GM12892 (cell line): Measurements from ENCODE around the gene GRIN1.

Experiments used
- DNase-seq: peaks from one replicate; pipeline ENCODE4 v3.0.0; 2011; ENCODE audit not compliant: insufficient read length
- FAIRE-seq: peaks from 2 replicates; lab custom pipeline; 2011; peaks lifted over from hg19 to GRCh38; lab: Jason Lieb, UNC
- POLR2A ChIP-seq: IDR thresholded peaks from 2 replicates; pipeline ENCODE4 v1.6.1; 2011; ENCODE audit warnings: low read depth, low read length, control low read depth
- POLR2AphosphoS5 ChIP-seq: IDR thresholded peaks from 2 replicates; pipeline ENCODE4 v1.6.1; 2011; ENCODE audit warnings: low read depth, low read length, control low read depth
- TAF1 ChIP-seq: IDR thresholded peaks from 2 replicates; pipeline ENCODE4 v1.6.1; 2011; ENCODE audit warnings: low read depth, mild to moderate bottlenecking, control low read depth, low read length, borderline replicate concordance

GRIN1 gene

DNA sequence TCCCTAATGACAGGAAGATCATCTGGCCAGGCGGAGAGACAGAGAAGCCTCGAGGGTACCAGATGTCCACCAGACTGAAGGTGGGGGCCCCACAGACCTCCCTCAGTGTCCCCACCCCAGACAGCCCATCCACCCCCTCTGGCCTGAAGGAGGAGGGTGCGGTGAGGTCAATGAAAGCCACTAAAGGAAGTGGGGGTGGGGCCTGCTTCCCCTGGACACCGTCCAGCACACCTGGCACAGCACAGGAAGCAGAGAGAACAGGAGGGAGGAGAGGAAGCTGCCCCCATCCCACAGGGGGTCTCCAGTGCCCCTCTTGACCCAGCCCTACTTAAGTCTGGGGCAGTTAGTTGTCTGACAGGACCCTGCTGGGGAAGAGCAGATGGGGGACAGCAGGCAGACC lies 19.7 kb downstream of the GRIN1 start:
- TF ChIP-seq POLR2AphosphoS5 (no peak), TAF1 (no peak), POLR2A (no peak)
- no peak for DNase-seq
- FAIRE-seq = no peak

DNA sequence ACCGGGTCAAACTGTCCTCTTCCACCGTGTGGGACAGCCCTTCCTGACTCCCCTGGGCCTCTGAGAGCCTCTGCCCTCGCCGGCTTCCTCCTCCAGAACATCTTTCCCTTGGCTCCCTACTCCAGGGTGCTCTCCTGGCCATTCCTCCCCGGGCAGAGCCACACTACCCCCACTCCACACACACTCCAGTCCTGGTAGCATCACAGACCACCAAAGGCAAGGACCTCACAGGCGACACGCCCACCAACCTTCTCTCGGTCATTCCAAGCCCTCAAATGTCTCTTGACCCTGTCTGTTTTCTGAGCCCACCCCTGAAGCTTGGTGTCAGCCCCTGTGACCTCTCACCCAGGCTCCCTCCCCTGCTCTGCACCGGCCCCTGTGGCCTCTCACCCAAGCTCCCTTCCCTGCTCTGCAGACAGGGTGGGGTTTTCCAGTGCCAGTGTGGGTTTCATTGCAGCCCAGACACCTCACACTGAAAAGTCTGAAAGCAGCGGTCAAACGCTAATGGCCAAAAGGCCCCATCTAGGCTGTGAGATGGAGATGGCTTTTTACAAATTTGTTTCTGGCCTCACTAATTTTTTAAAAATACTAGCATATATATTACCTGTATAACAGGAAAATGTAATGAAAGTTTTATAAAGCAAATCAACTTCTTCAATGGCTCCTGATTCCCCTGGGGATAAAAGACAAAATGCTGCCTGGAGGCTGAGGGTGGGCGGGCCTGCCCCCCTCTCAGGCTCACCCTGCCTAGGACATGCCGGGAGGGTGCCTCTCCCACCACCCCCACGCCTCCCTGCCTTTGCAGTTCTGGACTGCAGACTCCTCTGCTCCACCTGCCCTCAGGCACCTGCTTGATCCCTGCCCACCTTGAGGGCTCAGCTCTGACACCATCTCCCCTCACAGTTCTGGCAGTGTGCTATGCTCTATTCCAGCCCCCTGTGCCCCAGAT lies 20.4 kb downstream of the GRIN1 start:
- TF ChIP-seq POLR2A (no peak), TAF1 (no peak), POLR2AphosphoS5 (no peak)
- peak; percentile 87 for FAIRE-seq
- DNase-seq = no peak

DNA sequence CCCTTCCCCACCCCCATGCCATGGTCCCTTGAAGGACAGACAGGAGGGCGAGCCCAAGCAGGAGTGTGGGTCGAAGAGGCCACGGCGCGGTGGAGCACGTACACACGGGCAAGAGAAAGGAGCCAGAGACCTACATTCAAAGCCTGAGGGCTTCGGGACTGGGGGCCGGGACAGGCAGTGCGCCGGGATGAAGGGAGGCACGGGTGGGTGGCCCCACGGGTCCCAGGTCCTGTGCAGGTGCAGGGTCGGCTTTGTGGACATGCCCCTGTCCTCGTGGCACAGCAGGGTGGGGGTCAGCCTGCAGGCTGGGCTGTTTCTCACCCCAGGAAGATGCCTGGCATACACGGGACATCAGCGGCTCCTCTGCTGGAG lies 21.1 kb downstream of the GRIN1 start:
- no peak for TF ChIP-seq TAF1
- TF ChIP-seq POLR2AphosphoS5 = no peak
- TF ChIP-seq POLR2A = no peak
- FAIRE-seq (no peak), DNase-seq (no peak)

DNA sequence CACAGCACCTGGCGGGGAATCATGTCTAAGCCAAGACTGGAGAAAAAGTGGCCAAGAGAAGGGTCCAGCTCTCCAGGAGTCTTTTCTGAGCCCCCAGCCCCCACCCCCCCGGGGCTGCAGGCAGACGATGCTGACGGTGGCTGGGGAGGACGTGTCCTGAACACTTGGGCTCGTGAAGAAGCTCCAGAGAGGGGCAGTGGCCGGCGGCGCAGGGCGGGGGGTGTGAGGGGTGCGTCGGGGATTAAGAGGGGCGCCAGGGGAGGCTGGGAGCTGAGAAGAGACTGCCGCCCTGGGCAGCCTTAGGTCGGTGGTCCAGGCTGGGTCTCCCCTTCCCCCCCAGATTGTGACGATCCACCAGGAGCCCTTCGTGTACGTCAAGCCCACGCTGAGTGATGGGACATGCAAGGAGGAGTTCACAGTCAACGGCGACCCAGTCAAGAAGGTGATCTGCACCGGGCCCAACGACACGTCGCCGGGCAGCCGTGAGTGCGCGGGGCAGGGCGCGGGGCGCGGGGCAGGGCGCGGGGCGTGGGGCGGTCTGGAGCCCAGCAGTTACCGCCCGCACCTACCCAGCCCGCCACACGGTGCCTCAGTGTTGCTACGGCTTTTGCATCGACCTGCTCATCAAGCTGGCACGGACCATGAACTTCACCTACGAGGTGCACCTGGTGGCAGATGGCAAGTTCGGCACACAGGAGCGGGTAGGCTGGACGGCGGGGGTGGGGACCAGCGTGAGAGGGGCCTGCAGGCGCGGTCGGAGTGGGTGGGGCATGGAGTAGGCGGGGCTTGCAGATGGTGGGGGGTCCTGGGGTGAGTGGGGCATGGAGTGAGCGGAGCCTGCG lies 22.0 kb downstream of the GRIN1 start:
- TF ChIP-seq POLR2A (no peak), TAF1 (no peak), POLR2AphosphoS5 (no peak)
- FAIRE-seq = no peak
- DNase-seq = no peak

DNA sequence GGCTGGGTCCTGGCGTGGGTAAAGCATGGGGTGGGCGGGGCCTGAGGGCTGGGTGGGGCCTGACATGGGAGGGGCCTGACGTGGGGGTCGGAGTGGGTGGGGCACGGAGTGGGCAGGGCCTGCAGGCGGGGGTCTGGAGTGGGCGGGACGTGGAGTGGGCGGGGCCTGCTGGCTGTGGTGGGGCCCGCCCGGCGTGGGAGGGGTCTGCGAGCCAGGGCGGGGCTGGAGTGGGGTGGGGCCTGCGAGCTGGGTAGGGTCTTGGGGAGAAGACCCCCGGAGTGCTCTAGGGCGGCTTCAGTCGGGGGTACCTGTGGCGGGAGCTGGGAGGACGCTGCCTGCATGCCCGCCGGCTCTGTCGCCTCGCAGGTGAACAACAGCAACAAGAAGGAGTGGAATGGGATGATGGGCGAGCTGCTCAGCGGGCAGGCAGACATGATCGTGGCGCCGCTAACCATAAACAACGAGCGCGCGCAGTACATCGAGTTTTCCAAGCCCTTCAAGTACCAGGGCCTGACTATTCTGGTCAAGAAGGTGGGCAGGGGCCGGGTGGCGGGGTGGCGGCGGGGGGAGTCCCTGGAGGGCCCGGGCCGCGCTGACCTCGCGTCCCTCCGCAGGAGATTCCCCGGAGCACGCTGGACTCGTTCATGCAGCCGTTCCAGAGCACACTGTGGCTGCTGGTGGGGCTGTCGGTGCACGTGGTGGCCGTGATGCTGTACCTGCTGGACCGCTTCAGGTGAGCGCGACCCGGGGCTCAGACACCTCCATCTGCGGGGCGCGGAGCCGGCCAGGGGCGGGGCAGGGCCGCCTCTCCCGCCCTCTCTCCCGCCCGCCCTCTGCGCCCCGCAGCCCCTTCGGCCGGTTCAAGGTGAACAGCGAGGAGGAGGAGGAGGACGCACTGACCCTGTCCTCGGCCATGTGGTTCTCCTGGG lies 22.9 kb downstream of the GRIN1 start:
- no peak for FAIRE-seq
- no peak for TF ChIP-seq POLR2A
- no peak for TF ChIP-seq POLR2AphosphoS5
- no peak for TF ChIP-seq TAF1
- no peak for DNase-seq

DNA sequence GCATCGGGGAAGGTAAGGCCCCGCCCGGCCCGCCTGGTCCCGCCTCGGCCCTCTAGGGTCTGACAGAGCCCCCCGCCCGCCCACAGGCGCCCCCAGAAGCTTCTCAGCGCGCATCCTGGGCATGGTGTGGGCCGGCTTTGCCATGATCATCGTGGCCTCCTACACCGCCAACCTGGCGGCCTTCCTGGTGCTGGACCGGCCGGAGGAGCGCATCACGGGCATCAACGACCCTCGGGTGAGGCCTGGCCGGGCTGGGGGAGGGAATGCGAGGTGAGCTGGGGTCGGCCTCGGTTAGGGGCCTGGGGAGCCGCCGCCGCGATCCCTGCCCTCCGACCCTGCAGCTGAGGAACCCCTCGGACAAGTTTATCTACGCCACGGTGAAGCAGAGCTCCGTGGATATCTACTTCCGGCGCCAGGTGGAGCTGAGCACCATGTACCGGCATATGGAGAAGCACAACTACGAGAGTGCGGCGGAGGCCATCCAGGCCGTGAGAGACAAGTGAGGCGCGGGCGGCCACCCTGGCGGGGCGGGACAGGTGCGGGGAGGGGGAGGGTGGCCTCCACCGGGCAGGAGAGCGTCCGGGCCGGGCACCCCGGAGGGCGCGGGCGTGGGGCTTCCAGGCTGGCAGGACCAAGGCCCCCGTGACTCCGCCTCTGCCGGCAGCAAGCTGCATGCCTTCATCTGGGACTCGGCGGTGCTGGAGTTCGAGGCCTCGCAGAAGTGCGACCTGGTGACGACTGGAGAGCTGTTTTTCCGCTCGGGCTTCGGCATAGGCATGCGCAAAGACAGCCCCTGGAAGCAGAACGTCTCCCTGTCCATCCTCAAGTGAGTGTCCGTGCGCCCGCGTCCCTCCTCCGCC lies 23.8 kb downstream of the GRIN1 start:
- no peak for DNase-seq
- TF ChIP-seq POLR2A (no peak), POLR2AphosphoS5 (no peak), TAF1 (no peak)
- FAIRE-seq = no peak

DNA sequence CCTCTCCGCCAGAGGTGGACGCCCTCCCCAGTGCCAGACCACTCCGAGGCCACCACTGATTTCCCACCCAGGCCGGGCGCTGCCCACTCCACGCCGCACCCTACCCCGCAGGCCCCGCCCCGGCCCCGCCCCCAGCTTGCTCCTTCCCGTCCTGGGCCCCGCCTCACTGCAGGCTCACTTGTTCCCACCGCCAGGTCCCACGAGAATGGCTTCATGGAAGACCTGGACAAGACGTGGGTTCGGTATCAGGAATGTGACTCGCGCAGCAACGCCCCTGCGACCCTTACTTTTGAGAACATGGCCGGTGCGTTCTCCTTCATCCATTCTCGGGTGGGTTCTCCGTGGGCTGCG lies 24.4 kb downstream of the GRIN1 start:
- TF ChIP-seq TAF1 (no peak), POLR2AphosphoS5 (no peak), POLR2A (no peak)
- FAIRE-seq (no peak), DNase-seq (no peak)

DNA sequence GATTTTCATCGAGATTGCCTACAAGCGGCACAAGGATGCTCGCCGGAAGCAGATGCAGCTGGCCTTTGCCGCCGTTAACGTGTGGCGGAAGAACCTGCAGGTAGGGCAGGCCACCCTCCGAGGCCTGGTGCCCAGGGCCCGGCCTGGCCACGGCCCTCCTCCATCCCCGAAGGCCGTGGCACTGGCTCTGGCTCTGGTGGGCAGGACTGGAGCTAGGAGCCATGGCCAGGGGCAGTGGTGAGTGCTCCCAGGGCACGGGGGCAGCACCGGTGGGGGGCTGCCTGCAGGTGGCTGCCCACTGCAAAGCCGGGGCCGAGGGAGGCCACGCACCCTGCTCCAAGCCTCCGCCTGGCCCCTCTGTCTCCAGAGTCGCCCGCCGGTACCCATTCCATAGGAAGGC lies 24.9 kb downstream of the GRIN1 start:
- FAIRE-seq (no peak), DNase-seq (no peak)
- TF ChIP-seq POLR2A (no peak), TAF1 (no peak), POLR2AphosphoS5 (no peak)

DNA sequence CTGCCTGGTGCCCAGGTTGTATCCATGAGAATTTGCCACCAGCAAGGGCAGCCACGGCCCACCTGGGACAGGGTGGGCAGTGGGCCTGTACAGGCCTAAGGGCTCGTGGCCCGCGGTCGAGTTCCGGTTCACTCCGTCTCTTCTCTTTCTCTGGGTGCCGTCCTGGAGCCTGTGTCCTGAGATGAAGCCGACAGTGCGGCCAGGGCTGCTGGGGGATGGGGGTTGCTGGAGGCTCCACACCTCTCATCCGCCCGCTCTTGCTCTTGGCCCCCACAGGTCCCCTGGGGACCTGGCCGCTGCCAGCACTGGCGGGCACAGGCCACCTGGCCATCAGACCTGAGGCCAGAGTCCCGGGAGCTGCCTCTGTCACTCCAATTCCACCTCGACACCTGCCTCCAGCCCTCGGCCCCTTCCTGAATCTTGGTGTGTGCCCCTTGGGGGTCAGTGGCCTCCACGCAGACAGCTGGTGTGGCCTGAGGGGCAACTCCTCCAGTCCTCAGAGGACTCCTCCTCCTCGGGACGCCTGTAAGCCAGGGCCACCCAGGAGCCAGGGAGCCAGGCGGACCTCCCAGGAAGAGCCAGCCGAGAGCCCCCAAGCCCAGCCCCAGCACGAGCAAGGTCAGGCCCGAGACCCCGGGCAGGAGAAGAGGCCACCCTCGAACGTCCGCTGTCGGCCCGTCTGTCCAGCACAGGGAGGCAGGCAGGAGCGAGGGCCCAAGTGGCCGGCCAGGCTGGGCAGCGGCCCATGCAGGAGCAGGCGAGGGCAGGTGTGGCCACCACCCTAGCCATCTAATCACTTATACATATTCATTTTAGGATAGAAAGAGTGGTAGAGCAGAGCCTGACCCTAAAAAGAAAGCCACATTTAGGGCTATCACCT lies 25.7 kb downstream of the GRIN1 start:
- TF ChIP-seq POLR2AphosphoS5 = no peak
- no peak for TF ChIP-seq TAF1
- TF ChIP-seq POLR2A = no peak
- FAIRE-seq (no peak), DNase-seq (no peak)
